ENCODE results near the gene KCNJ8. TPM values are rescaled to one million over a fixed set of nuclear protein-coding genes. Genes with fewer than 3 reads are reported as not detected.
A peak's percentile ranks its signal among the peaks of the same experiment; 100 is the strongest.
"Not testable (repeated sequence)": the region's sequence is repeated elsewhere in the genome, so short reads cannot be mapped to it uniquely, and the experiment has no call there.

KCNJ8 gene
- total RNA-seq, 1 experiment from 2014 or later = not detected

DNA sequence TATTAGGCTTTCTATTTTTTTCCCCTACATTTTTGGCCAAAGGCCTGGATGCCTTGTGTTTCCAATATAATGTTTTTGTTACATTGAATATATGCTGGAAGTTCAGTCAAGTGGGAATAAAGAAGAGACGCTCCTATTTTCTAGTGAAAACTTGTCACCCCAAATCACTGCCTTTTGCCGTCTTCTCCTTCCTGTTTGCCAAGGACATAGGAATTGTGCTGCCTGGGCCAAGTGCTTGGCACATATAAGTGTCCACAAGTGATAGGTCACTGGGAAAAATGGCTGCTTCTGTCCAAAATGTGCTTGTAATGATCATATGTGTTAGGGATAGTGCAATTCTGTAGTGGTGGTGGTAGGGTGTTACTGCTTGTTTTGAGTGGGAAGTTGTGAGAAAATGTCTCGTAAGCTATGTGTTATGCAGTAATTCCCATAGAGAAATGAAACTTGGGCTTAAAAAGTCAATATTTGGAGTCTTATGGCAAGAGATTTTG lies 11.6 kb upstream of the KCNJ8 start:
- DNase-seq (ENCODE audit: low read depth) = no peak

DNA sequence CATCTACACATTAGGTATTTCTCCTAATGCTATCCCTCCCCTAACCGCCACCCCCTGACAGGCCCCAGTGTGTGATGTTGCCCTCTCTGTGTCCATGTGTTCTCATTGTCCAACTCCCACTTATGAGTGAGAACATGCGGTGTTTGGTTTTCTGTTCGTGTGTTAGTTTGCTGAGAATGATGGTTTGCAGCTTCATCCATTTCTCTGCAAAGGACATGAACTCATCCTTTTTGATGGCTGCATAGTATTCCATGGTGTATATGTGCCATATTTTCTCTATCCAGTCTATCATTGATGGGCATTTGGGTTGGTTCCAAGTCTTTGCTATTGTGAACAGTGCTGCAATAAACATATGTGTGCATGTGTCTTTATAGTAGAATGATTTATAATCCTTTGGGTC lies 8.2 kb upstream of the KCNJ8 start:
- DNase-seq (ENCODE audit: low read depth) = not testable (repeated sequence)

DNA sequence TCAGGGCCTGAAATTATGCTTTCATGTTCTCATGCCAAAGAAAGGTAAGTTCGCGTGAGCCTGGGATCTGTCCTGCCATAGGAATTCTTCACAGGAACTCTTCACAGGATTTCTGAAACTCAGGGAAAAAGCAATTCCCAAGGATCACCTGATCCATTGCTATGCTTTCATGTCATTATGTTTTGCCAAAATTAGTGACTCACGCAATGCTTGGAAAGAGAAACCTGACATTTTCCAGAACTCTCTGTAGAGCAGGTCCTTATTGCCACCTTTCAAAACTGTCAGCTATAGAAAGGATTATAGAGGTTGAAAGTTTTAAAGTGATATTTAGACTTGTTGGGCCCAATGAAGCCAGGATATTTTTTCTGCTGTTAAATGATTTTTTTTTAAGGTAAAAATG lies 6.3 kb upstream of the KCNJ8 start:
- DNase-seq (ENCODE audit: low read depth) = no peak

DNA sequence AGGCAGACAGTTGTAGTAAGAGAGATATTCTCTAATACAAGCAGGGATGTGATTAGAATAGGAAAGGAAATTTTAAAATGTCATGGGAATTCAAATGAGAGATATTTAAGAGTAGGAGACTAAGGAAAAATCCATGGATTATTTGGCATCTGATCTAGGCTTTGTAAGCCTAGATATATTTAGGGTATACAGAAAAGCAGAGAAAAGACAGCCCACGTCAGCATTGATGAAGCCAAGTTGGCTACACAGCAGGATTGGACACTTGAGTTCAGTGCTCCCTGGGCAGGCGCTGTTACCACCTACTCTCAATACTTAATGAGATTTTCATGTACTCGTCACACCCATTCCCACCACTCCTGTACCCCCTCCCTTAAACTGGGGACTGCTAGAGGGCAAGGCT lies 1.7 kb upstream of the KCNJ8 start:
- no peak for DNase-seq (ENCODE audit: low read depth)

DNA sequence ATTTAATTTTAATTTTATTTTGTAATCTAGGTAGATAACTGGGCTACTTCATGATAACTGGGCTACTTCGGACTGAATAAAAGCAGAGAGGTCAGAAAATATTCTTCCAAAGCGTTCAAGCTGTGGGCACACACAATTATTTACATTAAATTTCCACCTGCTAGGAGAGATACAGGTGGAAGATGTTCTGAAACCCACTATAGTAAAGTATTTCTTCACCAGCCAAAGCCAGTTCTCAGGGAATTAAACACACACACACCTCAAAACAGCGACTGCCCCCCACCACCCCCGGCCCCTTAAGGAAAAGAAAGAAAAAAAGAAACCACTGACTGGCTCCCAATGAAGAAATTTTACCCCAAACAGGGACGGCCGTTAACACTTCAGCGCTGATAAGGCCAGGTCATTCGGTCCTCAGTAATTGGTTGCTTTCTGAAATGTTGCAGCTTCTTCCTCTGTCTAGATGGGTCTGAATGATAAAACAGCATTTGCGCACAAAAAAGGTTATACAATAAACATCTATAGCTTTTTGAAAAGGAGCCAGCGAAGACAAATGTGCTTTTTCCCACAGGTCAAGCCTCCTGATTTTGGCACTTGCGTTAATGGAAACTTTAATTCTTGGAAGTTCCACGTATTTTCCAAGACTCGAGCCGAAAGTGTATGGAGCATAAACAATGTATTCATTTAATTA lies 771 bp upstream of the KCNJ8 start:
- DNase-seq (ENCODE audit: low read depth) = no peak

DNA sequence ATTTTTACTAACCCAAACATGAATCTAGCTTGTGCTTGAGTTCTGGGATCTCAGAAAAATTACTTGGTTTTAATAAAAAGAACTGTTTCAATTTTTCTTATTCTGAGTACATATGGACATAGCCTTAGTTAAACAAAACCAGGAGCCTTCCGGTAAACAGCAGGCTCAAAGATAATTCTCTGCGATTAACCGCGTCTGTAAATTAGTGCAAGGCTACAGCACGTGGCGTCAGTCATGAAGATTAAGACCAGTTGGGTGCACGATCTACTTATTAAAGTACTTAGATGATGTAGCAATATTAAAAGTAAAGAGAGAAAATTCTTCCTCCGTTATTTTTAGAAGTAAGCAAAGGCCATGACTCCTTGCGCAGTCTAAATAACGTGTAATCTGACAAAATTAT lies 700 bp downstream of the KCNJ8 start:
- no peak for DNase-seq (ENCODE audit: low read depth)

DNA sequence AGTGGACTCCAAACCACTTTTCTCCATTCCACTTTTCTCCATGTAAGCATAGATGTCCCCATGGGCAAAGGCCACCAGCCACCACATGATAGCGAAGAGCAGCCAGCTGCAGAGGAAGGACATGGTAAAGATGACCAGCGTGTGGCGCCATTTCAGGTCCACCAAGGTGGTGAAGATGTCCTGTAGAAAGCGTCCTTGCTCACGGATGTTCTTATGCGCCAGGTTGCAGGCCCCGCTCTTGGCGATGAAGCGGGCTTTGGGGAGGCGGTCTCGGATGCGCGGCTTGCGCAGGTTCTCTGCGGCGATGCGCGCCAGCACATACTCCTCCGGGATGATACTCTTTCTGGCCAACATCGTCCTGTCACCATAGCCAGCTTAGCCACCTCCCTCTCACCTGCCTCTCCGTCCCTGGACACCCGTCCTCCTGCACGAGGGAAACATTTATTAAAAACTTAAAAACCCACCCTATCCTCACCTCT lies 1.2 kb downstream of the KCNJ8 start:
- peak; percentile 6 for DNase-seq (ENCODE audit: low read depth)

DNA sequence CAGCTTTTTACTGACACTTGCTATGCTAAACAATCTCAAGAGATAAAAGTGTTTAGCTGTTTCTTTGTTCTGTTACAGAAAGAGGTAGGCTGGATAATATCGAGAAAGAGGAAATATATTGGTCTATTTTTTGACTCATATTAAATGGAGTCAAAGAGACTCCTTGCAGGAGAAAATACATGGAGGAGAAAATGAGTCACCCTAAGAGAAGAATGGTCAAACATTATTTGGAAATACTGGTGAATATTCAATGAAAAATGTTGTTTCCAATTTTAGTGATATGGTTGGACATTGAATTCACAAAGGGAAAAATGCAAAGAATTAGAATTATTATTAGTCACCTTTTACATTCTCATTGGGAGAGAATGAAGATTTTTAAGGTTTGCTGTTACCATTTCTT lies 3.2 kb downstream of the KCNJ8 start:
- DNase-seq (ENCODE audit: low read depth) = no peak

DNA sequence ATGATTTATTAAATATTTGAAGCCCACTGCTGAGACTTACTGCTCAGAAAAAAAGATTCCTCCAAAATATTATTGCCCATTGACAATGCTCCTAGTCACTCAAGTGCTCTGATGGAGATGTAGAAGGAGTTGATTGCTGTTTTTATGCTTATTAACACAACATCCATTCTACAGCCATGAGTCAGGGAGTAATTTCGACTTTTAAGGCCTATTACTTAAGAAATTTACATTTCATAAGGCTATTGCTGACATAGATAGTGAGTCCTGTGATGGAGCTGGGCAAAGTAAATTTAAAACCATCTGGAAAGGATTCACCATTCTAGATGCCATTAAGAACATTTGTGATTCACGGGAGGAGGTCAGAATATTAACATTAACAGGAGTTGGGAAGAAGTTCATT lies 5.2 kb downstream of the KCNJ8 start:
- no peak for DNase-seq (ENCODE audit: low read depth)

DNA sequence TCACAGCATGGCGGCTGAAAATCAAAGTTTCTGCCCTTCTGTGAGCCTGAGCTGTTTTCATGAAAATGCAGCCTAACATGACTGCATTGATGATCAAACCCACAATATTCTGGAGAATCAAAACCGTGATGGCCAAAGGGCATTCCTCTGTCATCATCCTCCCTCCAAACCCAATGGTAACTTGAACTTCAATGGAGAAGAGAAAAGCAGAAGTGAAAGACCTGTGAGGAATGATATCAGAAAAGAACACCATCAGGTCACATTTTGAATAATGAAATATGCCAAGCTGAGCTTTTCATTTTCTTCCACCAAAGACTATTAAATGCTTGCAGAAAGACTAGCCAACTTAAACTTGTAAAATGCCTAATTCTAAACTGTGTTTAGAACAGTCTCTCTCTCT lies 8.1 kb downstream of the KCNJ8 start:
- DNase-seq (ENCODE audit: low read depth) = no peak

DNA sequence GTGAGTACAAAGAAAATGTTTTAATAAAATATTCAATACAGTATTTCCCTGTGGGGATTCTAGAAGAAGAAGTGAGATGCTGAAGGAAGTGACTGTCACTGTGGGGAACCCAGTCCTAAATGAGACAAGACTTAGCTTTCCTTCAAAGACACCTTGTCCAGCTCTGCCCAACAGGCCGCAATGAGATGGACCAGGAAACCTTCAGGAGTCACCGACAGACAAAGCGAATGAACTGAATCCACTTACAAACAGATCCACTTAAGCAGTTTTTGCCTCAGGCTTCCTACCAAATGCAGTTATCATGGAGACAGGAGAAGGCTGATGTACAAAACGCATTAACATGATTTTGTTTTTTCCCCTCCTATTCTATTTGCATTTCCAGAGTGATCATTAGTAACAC lies 9.6 kb downstream of the KCNJ8 start:
- no peak for DNase-seq (ENCODE audit: low read depth)

DNA sequence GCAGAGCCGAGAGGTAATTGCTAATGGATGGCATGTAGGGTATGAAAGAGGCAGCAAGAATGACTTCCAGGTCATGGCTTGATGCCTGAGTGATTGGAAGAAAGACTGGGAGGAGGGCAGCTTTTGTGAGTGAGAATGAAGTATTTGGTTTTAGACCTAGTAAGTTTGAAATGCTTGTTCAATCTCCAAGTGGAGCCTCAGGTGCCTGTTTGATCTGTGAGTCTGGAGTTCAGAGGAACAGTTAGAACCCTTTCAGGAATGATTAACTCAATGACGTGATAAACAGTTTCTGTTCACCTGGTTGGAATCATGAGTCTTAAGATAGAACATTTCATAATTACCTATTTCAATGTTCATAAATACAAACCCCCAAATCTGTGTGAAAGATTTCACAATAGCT lies 10.4 kb downstream of the KCNJ8 start:
- DNase-seq (ENCODE audit: low read depth) = no peak

DNA sequence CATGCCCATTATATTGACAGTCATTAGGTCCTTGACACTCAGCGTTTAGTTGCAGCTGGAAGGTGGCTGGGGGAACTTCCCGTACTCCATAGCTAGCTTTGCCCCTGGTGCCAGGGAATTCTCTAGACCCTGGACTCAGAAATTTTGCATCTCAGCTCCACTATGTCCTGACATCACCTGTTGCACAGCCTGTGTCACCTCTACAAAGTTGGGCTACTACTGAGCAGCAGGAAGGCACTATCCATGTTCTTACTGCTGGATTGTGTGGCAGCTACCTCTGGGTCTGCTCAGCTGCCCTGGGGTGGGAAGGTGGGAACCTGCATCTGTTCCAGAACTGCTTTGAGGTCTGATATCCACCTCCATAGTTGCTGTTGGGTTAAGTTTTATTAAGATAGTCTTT lies 11.0 kb downstream of the KCNJ8 start:
- no peak for DNase-seq (ENCODE audit: low read depth)

DNA sequence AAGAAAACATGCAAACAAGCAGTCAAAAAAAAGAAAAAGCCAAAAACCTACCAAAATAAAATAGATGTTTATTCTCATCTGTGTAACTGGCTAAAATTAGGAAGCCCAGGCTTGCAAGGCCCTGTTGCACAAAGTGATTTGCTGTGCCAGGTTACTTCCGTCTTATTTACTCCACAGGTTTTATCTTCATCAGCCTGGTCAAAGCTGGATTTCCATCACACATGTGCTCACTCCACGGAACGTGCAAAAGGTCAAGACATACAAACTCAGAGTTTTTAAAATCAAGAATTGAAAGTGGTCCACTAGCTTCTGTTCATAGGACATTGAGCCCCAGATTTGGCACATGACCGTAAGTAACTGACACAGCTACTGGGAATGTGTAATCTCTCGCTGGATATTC lies 14.8 kb downstream of the KCNJ8 start:
- DNase-seq (ENCODE audit: low read depth) = no peak

DNA sequence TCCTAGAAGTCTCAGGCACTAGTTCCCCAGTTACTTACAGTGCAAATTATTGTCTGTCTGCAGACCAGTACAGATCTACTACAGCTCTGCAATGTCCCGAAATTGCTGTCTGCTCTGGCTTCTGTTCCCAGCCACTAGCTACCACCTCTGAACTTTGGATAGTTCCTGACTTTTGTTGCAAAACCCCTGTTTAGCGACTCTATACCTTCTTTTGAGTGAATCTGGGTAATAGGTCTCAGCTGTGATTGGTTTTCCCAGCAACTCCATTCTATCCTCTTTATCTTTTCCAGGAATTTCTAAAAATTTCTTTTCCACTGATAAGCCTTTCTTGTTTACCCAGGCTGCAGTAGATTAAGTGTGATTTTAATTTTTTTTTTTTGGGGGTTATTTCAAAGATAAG lies 16.8 kb downstream of the KCNJ8 start:
- DNase-seq (ENCODE audit: low read depth) = no peak

DNA sequence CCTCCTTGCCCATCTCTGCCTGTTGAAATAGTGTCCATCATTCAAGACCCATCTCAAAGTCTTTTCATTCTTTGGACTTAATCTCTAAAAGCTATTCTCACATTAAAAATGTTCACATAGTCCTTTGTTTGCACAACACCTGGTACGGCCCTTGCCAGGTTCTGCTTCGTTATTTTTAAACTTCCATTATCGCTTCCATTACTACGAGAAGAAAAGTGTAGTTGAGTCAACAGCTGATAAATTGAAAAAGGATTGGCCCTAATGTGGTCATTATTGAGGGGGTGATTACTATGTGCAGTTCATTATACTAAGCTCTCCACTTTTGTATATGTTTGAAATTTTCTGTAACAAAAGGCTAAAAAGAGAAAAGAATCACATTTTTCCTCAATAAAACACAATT lies 17.8 kb downstream of the KCNJ8 start:
- no peak for DNase-seq (ENCODE audit: low read depth)

DNA sequence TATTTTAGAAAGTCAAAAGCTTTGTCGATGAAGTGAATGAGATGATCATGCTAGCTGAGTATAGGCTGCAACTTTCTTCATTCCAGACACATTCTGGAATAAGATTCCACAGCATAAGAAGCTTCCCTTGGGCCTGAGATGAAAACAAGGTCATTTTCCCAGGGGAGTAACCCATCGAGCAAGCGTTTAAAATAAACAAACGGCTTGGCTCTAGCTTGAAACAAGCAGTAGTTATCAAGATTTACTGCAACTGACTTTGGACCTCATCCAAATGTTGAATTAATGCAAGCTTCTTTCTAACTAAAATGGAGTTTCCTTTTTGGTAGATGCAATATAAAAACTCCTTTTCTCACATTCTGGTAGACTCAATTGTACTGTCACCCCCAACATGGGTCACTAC lies 23.0 kb downstream of the KCNJ8 start:
- DNase-seq (ENCODE audit: low read depth) = no peak

DNA sequence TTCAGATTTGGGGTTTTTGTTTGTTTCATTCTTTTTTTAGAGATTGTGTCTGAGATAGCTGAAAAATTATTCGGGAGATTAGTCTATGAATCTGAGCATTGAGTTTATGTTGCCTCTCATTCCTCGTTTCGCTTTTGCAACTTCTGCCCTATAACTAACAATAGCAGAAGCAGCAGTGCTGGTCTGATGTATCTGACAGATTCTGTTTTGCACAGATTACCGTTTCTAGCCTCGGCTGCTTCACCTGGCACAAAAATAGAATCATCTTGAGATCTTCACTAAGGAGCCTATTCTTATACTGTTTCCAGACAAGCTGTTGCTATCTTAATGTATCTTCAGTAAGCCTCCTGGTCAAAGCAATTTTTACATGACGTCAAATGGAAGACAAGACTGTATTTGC lies 29.2 kb downstream of the KCNJ8 start:
- DNase-seq (ENCODE audit: low read depth) = no peak

DNA sequence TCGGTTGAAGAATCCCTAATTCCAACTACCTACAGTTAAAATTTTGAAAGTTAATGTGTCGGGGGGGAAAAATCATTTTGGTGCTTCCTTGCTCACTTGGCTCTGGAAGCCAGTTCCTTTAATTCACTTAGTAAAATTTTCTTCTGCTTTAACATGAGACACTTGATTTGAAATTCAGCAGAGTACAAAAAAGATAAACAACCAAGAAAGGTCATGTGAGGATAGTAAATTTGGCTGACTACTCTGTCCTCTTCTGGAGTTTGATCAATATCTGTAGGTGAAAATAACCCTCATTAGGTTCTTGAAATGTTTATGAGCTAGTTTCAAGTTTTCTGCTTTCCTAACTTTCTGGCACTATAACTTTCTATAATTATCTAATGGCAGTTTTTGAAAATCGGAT lies 43.4 kb downstream of the KCNJ8 start:
- no peak for DNase-seq (ENCODE audit: low read depth)

DNA sequence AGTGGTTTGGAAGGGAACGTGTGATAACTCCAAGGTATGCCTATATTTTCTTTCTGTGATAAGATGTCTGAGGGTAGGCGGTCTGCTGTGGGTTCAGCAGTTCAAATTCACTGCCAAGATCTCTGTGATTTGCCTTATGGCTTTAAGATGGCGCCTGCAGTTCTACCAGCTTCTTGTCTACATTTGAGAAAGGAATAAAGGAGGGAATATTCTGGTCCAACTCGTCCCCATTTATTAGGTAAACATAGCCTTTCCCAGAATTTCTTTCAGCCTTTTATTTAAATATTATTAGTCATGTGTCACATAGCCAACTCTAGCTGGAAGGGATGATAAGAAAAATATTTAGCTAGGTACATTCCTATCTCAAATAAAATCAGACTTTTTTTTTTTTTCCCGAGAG lies 48.8 kb downstream of the KCNJ8 start:
- no peak for DNase-seq (ENCODE audit: low read depth)

DNA sequence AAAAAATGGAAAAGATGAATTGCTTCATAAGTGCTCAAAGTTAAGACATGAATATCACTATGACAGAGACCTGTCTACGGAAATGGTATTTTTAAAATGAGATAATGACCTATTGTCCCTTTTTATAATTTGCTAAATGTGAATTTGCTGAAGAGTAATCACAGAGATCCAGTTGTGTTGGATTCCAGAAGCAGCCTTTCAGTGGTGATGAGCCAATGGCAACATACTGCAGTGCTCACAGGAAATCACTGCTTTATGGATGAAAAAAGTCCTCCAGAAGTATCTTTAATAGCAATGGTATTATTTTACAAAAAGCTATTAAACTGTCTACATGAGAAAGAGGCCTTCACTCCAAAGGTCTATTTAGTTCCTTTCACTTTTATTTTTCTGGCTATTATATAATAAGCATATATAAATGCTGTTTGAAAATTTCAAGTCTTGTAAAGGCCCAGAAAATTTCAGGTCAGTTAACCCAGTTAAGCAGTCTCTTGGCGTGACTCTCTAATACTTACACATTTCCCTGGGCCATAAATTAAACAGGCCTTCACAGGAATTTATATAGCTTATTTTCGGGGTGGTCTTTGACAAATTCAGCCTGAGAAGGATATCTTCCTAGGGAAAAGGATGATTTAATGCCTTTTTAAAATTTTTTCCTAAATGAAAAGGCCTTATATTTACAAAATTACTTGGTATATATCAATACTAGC lies 55.4 kb downstream of the KCNJ8 start:
- no peak for DNase-seq (ENCODE audit: low read depth)

DNA sequence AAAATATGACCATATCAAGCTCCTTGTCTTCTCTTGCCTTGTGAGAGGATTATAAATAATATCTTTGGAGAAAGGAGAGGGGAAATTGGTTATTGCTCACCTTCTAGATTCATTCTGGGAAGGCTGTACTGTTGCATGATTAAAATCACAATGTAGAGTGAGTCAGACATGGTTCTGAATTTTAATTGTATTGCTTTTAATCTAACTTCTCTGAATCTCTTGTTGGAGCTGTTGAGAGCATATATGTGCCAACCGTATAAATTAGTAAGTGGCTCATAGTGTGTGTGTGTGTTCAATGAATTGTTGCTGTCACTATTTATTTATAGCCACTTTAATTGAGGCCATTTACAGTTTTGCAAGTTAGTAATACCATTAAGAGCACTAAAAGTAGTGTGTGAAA lies 56.1 kb downstream of the KCNJ8 start:
- no peak for DNase-seq (ENCODE audit: low read depth)

DNA sequence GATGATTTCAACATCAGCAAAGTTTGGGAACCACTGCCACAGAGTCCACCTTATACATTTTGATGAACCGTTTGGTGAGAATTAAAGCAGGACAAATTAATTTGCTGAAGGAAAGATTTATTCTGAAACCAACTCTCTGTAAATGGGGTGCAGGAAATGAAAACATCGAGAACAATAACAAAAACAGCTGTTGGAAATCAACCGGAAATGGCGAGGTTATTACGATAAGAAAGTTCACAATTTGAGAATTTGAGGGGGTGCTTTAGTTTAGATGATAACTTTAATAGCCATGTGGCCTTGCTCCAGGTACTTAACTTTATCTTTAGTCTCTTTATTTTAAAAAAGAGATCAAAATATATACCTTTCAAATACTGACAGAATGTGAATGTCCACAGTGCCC lies 56.7 kb downstream of the KCNJ8 start:
- no peak for DNase-seq (ENCODE audit: low read depth)

DNA sequence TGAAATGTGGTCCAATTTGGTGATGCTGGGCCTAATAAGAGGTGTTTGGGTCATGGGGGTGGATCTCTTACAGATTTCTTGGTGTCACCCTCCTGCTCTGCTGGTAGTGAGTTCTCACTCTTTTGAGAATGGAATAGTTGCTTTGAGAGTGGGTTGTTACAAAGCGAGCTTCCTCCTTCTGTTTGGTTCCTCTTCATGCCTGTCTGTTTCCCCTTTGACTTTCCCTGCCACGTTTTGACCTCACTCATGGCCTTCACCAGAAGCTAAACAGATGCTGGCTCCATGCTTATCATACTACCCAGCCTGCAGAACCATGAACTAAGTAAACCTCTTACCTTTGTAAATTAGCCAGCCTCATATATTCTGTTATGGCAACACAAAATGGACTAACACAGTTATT lies 59.1 kb downstream of the KCNJ8 start:
- no peak for DNase-seq (ENCODE audit: low read depth)

Measured in Daoy (cell line).